GM21515 (cell line): ENCODE measurements around the gene EPN3.

Experiments
- ATAC-seq: cut with Tn5 transposase; IDR thresholded peaks from one replicate; pipeline ENCODE4 v1.9.1; 2021; ENCODE audit not compliant: unreplicated experiment

The EPN3 gene

DNA sequence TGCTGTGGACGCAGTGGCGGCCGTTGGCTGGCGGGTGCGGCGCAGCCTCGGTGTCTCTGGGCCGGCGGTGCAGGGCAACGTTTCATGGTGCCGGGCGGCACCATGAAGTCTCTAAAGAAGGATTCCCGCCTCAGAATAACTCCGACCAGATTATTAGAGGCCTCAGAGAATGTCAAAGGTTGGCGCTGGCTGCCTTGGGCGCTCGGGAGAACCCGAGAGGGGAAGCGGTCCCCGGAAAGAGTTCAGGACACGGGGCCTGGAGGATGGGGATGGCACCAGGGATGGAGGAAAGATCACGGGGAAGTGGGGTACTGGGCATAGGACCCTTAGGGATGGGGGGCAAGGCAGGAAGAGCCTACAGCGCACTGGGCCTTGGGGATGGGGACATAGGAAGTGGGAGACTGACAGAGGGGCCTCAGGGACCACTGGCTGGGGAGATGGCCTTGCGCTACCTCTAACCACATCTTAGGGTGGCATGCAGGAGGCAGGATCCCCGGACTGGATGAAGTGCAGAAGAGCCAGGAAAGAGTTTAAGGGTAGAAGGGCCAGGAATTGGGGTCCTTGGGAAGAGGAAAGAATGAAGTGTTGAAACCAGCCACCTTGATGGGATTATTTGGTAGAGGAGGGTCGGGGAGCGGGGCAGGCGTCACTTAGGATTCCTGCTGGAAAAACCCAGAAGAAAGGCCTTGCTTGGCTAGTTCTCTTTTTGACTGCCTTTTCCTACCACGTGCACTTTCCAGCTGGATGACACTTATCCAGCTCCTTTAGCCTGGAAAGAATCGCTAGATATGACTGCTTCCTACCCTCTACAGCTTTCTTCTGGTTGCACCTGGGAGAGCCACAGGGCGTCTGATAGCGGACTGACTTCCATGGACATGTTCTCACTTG, 23.7 kb upstream of the EPN3 start:
- no peak for ATAC-seq

- ATAC-seq: peak; percentile 64
Observed at GRCh38 chr17:50511058-50511457, 21.5 kb upstream of the EPN3 start.

GRCh38 chr17:50513495-50513894, 19.0 kb upstream of the EPN3 start:
- ATAC-seq: no peak

GRCh38 chr17:50514388-50514787, 18.1 kb upstream of the EPN3 start:
- ATAC-seq: no peak

- no peak for ATAC-seq
Observed at GRCh38 chr17:50514936-50515702, 17.4 kb upstream of the EPN3 start.

DNA sequence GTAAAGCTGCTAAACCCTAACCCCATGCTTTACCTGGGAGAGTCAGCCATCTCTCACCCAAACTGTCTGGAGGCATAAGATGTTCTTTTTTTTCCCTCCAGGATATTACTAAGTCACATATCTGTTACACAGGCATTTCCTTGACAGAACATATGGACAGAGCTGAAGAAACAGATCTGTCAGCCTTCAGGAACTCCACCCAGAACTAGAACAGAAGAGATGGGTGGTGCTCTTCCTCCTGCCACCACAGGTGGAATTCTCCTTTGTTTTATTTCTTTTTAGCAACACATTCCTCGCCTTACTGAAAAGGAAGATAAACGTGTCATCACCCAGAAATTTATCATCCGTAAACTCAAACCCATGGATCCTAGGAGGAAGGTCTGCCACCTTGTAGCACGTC, 15.5 kb upstream of the EPN3 start:
- ATAC-seq: no peak

DNA sequence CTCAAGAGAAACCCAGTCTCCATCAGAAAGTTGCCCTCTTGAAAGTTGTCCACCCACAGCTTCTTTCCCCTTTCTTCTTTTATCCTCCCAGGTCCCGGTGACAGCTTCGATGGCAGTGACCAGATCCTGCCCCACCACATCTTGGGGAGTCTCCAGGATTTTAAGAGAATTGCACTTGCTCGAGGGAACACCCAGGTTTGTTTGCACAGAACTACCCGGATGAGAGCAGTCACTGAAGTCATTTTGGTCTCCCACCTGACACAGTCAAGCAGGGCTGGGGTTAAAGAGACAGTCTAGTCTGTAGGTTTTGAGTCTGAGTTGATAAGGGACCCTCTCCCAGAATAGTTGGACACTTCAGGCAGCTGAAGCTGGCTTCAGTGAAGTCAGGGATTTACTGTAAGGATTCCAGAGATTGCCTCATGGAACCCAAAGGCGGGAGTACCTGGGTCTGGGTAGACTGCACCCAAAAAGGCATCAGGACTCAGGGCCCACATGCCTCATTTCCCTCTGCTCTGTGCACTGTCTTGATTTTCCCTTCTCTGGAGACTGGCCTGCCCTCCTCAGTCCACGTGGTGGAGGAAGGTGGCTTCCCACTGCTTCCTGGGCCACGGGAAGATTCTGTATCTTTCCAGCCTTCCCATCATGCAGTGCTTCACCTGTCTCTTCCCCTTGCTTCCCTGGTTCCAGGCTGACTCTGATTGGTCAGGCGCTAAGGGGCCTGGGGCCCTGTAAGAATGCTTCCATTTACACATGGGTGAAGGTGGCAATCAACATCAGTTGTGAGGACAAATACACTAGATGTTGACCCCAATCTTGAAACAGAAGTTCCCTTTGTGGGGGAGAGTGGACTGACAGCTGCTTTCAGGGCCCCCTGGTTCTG, 14.8 kb upstream of the EPN3 start:
- ATAC-seq: no peak

DNA sequence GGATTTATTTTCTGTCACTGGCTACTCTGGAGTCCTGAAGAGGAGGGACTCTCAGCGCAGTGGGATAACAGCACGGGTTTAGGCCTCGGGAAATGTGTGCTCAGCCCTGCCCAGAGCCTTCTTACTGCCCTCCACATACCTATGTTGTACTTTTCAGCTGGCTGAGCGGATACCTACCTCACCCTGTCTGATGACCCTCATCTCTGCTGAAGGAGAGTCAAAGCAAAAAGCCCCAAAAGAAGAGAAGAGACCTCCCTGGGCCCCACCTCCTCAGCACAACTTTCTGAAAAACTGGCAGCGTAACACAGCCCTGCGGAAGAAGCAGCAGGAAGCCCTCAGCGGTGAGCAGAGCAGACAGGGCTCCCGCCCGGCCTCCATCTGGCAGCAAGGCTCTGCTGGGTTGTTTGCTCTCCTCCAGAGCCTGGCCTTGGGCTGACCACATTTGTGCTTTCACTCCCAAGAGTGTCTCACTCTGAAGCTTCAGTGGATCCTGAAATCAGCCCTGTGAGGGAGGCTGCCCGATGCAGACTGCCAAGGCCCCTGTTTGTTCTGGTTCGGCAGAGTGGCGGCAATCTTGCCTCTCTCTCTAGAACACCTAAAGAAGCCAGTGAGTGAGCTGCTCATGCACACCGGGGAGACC, 14.0 kb upstream of the EPN3 start:
- ATAC-seq: no peak

DNA sequence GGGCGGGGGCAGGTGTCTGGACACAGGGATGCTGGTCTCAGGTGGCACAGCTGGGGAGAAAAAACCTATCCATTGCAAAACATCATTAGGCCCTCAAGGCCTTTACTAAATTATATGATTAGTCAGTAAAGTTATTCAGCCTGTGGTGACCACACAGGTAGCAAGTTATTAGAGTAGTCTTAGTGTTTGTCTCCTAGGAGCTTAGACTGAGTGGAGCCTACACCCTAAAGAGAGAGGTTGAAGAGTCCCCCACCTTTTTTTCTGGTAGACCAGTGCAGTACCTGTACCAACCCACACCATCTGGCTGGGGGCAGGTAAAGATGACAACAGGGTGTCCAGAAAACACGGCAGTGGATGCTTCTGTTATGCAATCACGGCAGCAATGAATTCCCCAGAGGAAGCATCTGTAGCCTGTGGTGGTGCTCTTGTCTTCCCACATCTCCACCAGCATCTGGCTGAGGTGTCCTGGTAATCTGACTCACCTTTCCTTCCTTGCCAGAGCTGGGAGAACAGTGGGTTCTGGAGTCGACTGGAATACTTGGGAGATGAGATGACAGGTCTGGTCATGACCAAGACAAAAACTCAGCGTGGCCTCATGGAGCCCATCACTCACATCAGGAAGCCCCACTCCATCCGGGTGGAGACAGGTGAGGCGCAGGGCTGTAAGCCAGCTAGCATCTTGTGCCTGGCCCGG, 13.2 kb upstream of the EPN3 start:
- no peak for ATAC-seq

GRCh38 chr17:50520483-50520882, 12.1 kb upstream of the EPN3 start:
- ATAC-seq: no peak

DNA sequence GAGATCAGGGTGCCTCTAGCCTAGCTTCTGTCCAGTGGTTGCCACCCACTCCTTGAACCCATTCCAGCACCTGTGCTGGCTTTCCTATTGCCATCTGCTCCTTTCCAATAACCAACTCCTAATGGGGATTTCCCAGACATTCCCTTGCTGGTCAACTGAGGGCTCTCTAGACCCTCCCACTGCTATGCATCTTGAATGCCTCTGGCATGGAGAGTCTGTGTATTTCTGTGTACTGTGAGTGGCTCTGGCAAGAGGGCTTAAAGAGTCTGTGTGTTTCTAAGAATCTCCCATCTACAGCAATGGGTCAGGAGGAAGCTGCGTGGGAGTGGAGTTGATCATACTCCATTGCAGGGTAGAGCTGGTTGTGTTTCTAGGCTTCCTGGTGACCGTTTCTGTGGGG, 11.0 kb upstream of the EPN3 start:
- no peak for ATAC-seq

- no peak for ATAC-seq
Observed at GRCh38 chr17:50522766-50523165, 9.8 kb upstream of the EPN3 start.

- ATAC-seq: no peak
Observed at GRCh38 chr17:50523208-50523607, 9.3 kb upstream of the EPN3 start.

- no peak for ATAC-seq
Observed at GRCh38 chr17:50524838-50525237, 7.7 kb upstream of the EPN3 start.

DNA sequence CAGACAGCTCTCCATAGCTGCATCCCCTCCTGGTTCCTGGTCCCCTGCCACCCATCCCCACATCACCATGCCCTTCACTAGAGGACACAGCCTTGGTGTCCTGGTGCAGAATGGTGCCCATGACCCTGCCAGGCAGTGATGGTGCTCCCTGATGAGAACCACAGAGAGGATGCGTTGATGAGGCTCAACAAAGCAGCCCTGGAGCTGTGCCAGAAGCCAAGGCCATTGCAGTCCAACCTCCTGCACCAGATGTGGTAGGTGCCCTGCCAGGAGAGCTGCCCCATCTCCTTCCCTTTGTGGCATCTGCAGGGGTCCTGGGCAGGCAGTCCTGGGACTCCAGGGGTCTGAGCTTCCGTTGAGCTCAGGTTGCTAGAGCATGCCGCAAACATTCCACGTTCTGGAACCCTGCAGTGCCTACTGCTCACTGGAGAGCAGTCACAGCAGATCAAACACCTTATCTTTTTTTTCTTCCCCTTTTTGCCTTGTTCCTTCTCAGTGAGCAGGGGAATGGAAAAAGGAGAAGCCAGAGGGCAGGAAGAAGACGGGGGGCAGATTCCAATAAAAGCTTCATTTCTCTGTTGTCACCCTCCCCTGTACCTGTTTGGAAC, 5.3 kb upstream of the EPN3 start:
- no peak for ATAC-seq

- ATAC-seq: no peak
Observed at GRCh38 chr17:50527949-50528474, 4.5 kb upstream of the EPN3 start.

GRCh38 chr17:50529849-50530248, 2.7 kb upstream of the EPN3 start:
- ATAC-seq: no peak

GRCh38 chr17:50531428-50532025, 1.0 kb upstream of the EPN3 start:
- ATAC-seq: no peak

DNA sequence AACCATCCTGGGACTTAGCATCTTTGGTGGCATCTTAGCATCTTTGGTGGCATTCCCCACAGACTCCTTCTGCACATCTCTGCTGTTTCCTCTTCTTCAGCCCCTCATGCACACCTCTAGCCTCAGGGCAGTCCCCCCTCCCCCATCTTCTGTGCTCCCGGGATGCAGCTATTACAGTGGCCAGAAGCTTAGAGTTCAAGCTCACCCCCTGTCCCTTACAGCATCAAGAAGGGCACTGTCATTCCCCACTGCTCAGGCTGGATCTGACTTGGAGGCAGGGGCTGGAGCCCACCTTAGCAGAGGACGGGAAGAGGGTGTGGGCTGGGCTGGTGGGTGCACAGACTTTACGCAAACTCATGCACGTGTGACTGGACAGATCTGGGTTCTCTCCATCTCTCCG, 650 bp downstream of the EPN3 start:
- no peak for ATAC-seq
